ENCODE results near the gene FARP1.

DNA sequence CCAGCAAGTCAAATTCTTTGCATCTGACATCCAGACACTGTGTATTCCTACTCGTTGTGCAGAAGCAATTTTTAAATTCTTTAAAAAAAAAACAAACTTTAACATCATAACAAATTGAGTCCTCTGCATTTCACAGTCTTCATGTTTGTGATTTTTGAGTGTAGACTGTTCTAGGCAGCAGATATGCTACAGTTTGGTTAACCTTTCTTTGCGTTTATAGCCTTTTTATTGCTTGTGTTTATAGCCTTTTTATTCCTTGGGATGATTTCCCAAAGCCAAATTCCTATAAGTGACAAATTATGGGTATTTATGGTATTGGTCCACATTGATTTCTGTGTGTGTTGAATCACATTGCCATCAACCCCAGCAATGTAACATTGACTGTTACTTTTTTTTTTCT is 49.1 kb downstream of the FARP1 start:
- TF ChIP-seq, protein P1, sequence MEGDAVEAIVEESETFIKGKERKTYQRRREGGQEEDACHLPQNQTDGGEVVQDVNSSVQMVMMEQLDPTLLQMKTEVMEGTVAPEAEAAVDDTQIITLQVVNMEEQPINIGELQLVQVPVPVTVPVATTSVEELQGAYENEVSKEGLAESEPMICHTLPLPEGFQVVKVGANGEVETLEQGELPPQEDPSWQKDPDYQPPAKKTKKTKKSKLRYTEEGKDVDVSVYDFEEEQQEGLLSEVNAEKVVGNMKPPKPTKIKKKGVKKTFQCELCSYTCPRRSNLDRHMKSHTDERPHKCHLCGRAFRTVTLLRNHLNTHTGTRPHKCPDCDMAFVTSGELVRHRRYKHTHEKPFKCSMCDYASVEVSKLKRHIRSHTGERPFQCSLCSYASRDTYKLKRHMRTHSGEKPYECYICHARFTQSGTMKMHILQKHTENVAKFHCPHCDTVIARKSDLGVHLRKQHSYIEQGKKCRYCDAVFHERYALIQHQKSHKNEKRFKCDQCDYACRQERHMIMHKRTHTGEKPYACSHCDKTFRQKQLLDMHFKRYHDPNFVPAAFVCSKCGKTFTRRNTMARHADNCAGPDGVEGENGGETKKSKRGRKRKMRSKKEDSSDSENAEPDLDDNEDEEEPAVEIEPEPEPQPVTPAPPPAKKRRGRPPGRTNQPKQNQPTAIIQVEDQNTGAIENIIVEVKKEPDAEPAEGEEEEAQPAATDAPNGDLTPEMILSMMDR (IDR thresholded peaks at IDR 0.05): no peak
- no peak for TF ChIP-seq EP300 (IDR thresholded peaks at IDR 0.05)

All from gastroesophageal sphincter (tissue), 3 donors.